Progenitor cell of endocrine pancreas (in vitro differentiated cells): ENCODE measurements around the gene ATP6V0B. TPM values are rescaled to one million over a fixed set of nuclear protein-coding genes. Genes with fewer than 3 reads are reported as not detected.

ENCODE experiments used
- DNase-seq: peaks from one replicate; pipeline ENCODE4 v3.0.0; 2021; ENCODE audit warnings: low spot score; ENCODE audit not compliant: unreplicated experiment
- H3K27ac Mint-ChIP-seq: 2 replicates; pipeline ENCODE4 v1.8.0; 2021; ENCODE audit warnings: mild to moderate bottlenecking, moderate library complexity, mixed read lengths
- H3K27me3 Mint-ChIP-seq: 2 replicates; pipeline ENCODE4 v1.8.0; 2021; ENCODE audit warnings: mixed read lengths
- H3K36me3 Mint-ChIP-seq: 2 replicates; pipeline ENCODE4 v1.8.0; 2022; ENCODE audit warnings: mixed read lengths; ENCODE audit not compliant: insufficient read depth
- H3K4me1 Mint-ChIP-seq: 2 replicates; pipeline ENCODE4 v1.8.0; 2021; ENCODE audit warnings: low read depth, mixed read lengths
- H3K4me3 Mint-ChIP-seq: 2 replicates; pipeline ENCODE4 v1.8.0; 2021; ENCODE audit warnings: low read depth, mild to moderate bottlenecking, moderate library complexity, mixed read lengths
- H3K9me3 Mint-ChIP-seq: 2 replicates; pipeline ENCODE4 v1.8.0; 2021; ENCODE audit warnings: low read depth, mixed read lengths
- total RNA-seq: library from RNA; stranded (reverse); gene quantifications from 2 replicates; pipeline ENCODE4 v1.2.1, GENCODE V29; 2021
- TF ChIP-seq, protein P1 (sequence below): fragments of 200-600 bp; sonication (generic); IDR thresholded peaks from one replicate; pipeline ENCODE4 v1.5.0; 2021; ENCODE audit warnings: antibody characterized with exemption, mild to moderate bottlenecking; ENCODE audit not compliant: unreplicated experiment

ATP6V0B gene
- total RNA-seq, 1 donor from 2014 or later: 104 TPM

DNA sequence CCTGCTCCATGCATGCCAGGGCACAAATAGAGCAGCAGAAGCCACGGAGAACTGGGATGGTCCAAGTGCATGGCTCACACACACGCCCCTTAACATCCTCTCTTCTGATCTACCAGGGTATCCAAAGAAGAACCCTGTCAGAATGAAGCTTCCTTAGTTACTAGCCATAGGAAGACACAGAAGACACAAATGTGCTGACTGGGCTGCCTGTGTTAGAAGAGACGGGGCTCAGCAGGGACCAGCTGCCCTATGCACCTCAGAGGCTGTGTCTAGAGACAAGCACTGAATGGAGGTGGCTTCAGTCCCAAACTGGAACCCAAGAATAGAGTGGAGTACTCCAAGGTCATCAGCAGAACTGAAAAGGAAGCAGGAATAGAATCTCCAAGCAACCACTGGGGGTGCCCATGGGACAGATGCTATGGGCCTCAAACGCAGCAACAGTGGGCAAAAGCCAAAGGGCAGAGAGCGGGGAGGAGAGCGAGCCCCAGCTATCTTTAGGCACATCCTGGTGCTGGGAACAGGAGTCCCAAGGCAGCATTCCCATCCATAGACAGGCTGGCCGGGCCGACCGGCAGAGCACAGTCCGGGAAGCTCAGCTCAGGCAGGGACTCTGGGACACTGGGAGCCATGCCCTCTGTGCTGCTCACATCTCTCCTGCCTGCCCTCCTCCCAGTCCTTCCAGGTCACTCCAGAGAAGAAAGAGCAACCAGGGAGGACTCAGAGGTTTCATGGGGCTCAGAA is 47.0 kb downstream of the ATP6V0B start:
- Mint-ChIP-seq H3K4me1 (no peaks in the 10 kb centered on the region), H3K4me3 (no peak overlapping the region), H3K27ac (no peak overlapping the region), H3K36me3 (peaks cover 6% of the 10 kb centered on the region), H3K9me3 (no peaks in the 10 kb centered on the region), H3K27me3 (no peaks in the 10 kb centered on the region)
- DNase-seq: no peak
- TF ChIP-seq, protein P1, sequence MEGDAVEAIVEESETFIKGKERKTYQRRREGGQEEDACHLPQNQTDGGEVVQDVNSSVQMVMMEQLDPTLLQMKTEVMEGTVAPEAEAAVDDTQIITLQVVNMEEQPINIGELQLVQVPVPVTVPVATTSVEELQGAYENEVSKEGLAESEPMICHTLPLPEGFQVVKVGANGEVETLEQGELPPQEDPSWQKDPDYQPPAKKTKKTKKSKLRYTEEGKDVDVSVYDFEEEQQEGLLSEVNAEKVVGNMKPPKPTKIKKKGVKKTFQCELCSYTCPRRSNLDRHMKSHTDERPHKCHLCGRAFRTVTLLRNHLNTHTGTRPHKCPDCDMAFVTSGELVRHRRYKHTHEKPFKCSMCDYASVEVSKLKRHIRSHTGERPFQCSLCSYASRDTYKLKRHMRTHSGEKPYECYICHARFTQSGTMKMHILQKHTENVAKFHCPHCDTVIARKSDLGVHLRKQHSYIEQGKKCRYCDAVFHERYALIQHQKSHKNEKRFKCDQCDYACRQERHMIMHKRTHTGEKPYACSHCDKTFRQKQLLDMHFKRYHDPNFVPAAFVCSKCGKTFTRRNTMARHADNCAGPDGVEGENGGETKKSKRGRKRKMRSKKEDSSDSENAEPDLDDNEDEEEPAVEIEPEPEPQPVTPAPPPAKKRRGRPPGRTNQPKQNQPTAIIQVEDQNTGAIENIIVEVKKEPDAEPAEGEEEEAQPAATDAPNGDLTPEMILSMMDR: no peak

DNA sequence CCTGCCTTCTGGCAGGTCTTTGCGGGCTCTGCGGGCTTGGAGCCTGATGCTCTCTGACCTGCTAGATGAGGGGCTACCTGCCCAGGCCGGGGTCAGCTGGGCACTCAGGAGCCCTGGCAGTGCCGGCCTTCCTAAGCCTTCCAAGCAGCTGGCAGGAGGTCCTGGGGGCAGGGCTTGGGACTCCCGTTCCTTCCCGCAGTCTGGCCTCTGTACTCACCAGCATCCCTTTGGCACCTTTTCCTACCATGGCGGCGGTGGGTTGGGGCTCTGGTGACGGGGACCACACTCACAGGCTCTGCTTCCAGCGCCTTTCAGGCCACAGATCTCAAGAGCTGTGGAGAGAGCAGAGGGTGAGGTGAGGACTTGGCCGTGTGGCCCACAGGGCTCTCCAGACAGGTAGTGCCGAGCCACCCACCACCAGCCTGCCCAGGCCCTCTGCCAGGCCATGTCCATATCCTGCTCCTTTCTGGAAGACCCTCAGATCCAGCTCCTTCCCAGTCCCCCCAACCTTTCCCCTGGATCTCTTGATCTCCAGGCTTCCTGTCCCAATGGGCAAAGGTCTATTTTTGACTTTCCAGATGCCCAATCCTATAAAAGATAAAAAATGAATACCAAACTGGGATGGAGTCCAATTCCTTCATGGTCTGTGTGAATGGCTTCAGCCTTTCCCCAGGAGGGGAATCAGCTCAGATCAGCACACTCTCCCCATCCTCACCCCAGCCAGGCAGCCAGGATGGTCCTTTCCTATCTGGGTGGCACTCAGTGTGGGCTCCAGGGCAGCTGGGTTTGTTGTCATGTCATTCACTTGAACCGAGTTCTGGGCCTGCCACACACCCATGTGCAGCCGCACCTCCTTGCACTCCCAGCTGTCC is 49.5 kb downstream of the ATP6V0B start:
- no peaks in the 10 kb centered on the region for H3K4me1 Mint-ChIP-seq
- H3K27me3 Mint-ChIP-seq: no peaks in the 10 kb centered on the region
- H3K27ac Mint-ChIP-seq: no peak overlapping the region
- H3K9me3 Mint-ChIP-seq: no peaks in the 10 kb centered on the region
- TF ChIP-seq, protein P1: no peak
- H3K4me3 Mint-ChIP-seq: no peak overlapping the region
- peaks cover 6% of the 10 kb centered on the region for H3K36me3 Mint-ChIP-seq
- no peak for DNase-seq

DNA sequence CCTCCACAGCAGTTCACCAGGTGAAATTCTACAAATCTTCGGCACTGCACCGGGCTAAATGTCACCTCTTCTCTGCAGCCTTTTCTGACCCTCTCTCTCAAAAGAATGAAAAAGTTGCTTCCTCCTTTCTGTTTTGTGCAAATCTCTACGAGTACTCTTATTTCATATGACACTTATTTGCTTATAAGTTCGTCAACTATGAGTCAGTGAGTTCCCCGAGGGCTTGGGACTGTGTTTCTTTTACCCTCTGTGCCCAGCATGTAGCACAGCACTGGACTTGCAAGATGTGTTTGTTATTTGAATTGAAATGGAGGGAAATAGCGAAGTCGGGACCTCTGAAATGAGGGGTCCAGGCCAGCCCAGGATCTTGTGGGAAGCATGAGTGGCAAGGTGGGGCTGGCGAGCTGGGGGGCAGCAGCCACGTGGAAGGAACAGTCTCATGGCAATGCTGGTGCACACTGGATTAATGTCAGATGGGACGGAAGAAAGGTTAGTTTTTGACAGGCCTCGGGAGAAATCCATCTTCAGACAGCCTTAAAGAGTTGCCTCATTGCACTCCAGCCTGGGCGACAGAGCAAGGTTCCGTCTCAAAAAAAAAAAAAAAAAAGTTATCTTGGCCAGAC is 50.3 kb downstream of the ATP6V0B start:
- no peak overlapping the region for H3K4me3 Mint-ChIP-seq
- no peaks in the 10 kb centered on the region for H3K9me3 Mint-ChIP-seq
- peaks cover 4% of the 10 kb centered on the region for H3K4me1 Mint-ChIP-seq
- H3K36me3 Mint-ChIP-seq: peaks cover 6% of the 10 kb centered on the region
- no peaks in the 10 kb centered on the region for H3K27me3 Mint-ChIP-seq
- TF ChIP-seq, protein P1: no peak
- DNase-seq: no peak
- H3K27ac Mint-ChIP-seq: no peak overlapping the region

DNA sequence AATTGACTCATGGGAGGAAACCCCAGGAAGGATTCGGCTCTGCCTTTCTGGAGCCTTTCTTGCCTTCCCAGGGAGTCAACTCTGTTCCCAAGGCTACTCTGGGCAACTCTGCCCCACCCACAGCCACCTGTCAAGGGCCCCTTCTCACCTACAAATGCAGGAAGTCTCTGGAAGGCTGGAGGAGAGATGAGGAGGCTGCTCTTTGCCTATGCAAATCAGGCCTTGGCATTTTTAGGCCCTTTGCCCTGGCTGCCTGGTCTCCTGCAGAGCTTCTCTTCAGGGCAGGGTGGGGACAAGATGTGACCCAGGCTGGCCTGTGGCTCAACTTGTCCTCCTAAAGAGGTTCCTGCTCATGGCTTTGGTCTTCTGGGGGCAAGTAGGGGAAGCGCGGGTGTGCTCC is 51.1 kb downstream of the ATP6V0B start:
- Mint-ChIP-seq H3K4me3 (no peak overlapping the region), H3K27me3 (no peaks in the 10 kb centered on the region), H3K36me3 (peaks cover 6% of the 10 kb centered on the region), H3K27ac (no peak overlapping the region), H3K4me1 (peaks cover 4% of the 10 kb centered on the region), H3K9me3 (no peaks in the 10 kb centered on the region)
- no peak for DNase-seq
- TF ChIP-seq, protein P1: no peak

DNA sequence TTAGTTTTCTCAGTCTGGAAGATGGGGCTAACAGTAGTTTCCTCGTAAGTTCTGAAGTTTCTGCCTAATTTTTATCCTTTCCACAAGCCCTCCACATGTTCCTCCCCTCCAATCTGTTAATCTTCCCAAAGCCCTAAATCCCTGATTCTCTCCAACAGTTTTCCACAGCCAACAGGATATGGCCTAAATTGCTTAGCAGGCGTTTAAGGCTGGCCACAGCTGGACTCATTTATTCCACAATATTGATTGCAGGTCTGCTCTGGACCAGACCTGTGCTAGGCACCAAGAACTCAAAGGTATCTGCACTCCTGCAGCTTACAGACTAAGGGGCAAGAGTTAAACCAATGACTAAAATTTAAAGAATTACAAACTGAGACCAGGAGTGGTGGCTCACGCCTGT is 52.6 kb downstream of the ATP6V0B start:
- TF ChIP-seq, protein P1: no peak

More for the DNA sequence above, 52.6 kb downstream of the ATP6V0B start:
- H3K27ac Mint-ChIP-seq: no peak overlapping the region
- DNase-seq: no peak
- H3K4me3 Mint-ChIP-seq: no peak overlapping the region
- H3K4me1 Mint-ChIP-seq: peaks cover 13% of the 10 kb centered on the region
- no peaks in the 10 kb centered on the region for H3K9me3 Mint-ChIP-seq
- peaks cover 4% of the 10 kb centered on the region for H3K36me3 Mint-ChIP-seq
- no peaks in the 10 kb centered on the region for H3K27me3 Mint-ChIP-seq
